Fibroblast of villous mesenchyme (primary cell): ENCODE results near the gene SRPK2. TPM values are rescaled to one million over a fixed set of nuclear protein-coding genes. Genes with fewer than 3 reads are reported as not detected.

Source experiments
- DNase-seq: peaks from one replicate; pipeline ENCODE4 v3.0.0-alpha.2; 2010; ENCODE audit warnings: low read depth
- H3K4me3 ChIP-seq: 2 replicates; pipeline ENCODE4 v1.5.1; 2011; ENCODE audit warnings: low read depth, mild to moderate bottlenecking, low read length
- total RNA-seq: library from RNA; depleted of rRNA; stranded (reverse); fragments of >200 nt; gene quantifications from 2 replicates; pipeline ENCODE4 v1.2.3, GENCODE V29; 2012
- TF ChIP-seq, protein P1 (sequence below): IDR thresholded peaks from 2 replicates; pipeline ENCODE4 v1.5.1; 2012; ENCODE audit warnings: low read depth, mild to moderate bottlenecking, low read length; ENCODE audit not compliant: insufficient read depth

SRPK2 gene
- total RNA-seq, 1 donor: 60.9 TPM

DNA sequence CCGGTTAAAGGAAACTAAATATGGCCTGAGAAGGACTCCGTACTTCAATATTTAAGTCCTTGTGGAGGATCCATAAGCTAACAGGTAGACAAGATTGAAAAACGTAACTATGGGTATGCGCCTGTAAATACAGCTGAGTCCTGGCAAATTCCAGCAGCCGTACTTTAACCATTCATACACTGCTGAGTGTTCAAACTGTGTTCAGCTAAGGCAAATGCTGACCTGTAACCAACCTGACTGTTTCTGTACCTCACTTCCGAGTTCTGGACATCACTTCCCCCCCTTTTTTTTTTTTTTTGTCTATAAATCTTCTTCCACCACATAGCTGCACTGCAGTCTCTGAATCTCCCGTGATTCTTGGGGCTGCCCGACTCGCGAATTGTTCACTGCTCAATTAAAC, 69.1 kb downstream of the SRPK2 start:
- TF ChIP-seq, protein P1, sequence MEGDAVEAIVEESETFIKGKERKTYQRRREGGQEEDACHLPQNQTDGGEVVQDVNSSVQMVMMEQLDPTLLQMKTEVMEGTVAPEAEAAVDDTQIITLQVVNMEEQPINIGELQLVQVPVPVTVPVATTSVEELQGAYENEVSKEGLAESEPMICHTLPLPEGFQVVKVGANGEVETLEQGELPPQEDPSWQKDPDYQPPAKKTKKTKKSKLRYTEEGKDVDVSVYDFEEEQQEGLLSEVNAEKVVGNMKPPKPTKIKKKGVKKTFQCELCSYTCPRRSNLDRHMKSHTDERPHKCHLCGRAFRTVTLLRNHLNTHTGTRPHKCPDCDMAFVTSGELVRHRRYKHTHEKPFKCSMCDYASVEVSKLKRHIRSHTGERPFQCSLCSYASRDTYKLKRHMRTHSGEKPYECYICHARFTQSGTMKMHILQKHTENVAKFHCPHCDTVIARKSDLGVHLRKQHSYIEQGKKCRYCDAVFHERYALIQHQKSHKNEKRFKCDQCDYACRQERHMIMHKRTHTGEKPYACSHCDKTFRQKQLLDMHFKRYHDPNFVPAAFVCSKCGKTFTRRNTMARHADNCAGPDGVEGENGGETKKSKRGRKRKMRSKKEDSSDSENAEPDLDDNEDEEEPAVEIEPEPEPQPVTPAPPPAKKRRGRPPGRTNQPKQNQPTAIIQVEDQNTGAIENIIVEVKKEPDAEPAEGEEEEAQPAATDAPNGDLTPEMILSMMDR: no peak

DNA sequence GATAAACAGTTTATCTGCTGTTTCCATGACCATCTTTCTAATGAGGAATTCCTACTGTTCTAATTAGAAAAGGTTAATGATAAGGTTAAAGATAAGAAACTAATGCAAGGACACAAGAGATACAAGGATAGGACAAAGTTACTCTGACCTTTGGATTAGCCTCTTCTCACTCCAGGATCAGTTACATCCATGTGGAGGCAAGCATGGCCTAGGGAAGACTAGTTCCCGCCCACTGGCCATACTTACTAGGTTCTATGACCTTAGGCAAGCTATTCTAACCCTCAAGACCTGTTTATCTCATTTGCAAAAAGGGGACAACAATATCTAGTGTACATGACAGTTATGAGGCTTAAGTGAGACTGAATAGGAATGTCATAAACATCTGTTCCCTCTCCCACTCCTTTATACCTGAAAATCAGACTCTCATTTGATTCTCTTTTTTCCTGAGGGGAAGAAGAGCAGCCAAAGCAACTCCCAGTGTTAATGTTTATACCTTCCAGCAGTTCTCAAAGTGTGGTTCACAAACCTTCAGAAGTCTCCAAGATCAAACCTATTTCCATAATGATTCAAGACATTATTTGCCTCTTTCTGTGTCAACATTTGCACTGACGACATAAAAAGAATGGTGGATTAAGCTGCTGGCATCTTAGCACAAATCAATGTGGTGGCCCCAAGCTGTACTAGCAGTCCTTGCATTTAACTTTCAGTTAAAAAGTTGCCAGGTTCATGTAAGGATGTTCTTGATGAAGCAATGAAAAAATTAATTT, 72.0 kb downstream of the SRPK2 start:
- DNase-seq: no peak
- no peak overlapping the region for H3K4me3 ChIP-seq
- TF ChIP-seq, protein P1: no peak

More for the DNA sequence above, 69.1 kb downstream of the SRPK2 start:
- no peak overlapping the region for H3K4me3 ChIP-seq
- no peak for DNase-seq

DNA sequence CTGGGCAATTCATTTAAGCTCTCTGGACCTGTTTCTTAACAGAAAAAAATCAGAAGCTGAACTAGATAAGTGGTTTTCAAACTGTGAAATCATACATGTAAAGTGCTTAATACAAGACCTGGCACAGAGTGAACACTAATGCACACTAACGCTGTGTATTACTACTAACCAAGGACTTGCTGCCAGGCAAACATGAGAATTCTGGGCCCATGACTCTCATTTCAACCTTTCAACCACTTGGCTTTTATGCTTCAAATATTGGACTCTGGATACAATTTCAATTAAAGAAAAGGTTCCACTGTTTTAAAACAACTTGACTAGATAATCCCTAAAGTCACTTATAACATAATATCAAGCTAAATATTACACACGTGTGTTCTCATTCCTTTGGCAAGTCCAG, 73.4 kb downstream of the SRPK2 start:
- no peak for DNase-seq
- TF ChIP-seq, protein P1: no peak
- H3K4me3 ChIP-seq: no peak overlapping the region

DNA sequence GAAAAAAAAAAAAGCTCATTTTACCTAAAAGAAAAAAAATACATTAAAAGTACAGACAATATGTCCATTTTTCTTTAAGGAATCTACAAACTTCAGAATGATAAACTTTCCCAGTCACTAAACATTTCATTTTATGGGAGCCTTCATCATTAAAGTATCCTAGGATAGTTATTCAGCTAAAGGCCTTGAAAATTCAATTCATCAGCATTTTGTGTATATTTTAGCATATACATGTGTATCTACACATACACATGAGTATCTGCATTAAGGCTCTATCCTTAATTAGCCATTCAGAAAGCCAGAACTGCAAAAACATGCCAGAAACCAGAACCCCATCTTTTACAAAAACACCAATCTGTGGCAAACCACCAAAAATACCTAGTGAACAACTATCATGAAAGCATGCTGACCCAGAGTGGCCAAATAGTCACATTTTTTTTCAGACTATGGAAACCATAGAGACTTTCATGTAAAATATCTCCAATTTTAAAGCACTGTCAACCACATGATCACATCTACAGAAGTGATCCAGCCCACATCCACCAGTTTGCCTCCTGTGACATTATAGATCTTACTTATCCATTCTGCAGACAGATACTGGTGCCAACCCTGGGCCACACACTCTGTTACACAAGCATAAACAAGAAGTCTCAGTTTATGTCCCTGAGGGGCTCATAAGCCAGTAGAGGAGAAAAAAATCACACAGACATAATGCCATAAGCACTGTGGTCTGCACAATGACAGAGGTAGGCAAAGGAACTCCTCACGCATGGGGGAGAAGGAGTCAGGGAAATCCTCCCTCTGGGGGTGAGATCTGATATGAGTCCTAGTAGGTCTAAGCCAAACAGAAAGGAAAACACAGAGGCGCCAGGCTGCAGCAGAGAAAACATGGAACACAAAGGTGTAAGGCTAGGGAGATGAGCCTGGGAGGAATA, 79.2 kb downstream of the SRPK2 start:
- TF ChIP-seq, protein P1: no peak
- no peak overlapping the region for H3K4me3 ChIP-seq
- no peak for DNase-seq

DNA sequence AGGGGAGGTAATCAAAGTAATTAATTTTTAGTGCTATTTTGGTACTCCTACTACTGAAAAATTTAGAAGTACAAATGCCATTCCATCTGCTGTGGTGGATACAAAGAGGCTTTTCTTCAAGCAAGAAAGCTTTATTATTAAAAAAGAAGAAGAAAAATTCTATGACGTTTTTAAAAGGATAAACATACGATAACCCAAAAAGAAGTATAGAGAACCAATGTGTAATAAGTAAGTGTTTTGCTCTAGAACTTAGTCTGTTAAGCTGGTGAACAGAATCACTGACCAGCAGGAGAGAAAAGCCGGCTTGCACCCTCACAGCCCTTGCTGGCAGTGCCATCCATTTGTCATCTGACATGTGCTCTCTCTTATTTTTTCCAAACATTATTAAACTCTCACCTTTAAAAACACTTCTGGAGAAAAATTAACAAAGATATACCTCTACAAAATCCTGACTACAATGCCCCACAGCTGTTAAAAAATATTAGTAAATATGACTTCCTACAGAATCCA, 81.5 kb downstream of the SRPK2 start:
- no peak for DNase-seq
- H3K4me3 ChIP-seq: no peak overlapping the region
- TF ChIP-seq, protein P1: no peak

DNA sequence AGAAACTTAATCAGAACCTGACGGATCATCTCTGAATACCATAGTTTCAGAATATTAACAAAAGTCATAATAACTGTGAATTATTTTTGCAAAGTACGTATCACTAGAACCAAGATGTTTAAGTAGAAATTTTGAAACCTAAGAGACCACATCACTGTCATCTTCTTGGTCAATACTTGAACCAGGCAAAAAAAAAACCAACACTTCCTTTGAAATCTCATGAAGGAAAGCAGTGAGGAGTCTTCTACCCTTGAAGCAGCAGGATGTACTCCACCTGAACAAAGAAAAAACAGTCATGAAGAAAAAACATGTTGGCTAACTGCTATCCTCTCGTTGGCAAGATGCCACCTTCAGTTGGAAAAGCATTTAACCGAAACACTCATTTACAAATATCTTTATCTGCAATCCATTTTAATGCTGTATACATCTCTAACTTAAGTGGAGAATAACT, 82.4 kb downstream of the SRPK2 start:
- no peak for DNase-seq
- no peak overlapping the region for H3K4me3 ChIP-seq
- TF ChIP-seq, protein P1: no peak
